Activated CD4-positive, alpha-beta T cell treated with anti-CD3 and anti-CD28 coated beads, Interleukin-2, amount 50 U/mL, for 48 hours (primary cell): Measurements from ENCODE around the gene MXRA7.
A peak's percentile ranks its signal among the peaks of the same experiment; 100 is the strongest.

Experiments used
- DNase-seq, 2 experiments: peaks; one replicate each; pipeline ENCODE4 v3.0.0-alpha.2; 2020

MXRA7 gene

GRCh38 chr17:76672892-76673291 lies 37.9 kb downstream of the MXRA7 start:
- no peak for DNase-seq

- no peak for DNase-seq
These were observed 38.4 kb downstream of the MXRA7 start for GRCh38 chr17:76672270-76672851.

- DNase-seq = no peak
These were observed 38.9 kb downstream of the MXRA7 start for GRCh38 chr17:76671912-76672262.

GRCh38 chr17:76671123-76671911 lies 39.4 kb downstream of the MXRA7 start:
- DNase-seq = peak; percentile 99

GRCh38 chr17:76670718-76671122 lies 40.0 kb downstream of the MXRA7 start:
- no peak for DNase-seq

- DNase-seq = no peak
These were observed 40.6 kb downstream of the MXRA7 start for GRCh38 chr17:76670020-76670717.

- no peak for DNase-seq
These were observed 42.8 kb downstream of the MXRA7 start for GRCh38 chr17:76667786-76668453.

- DNase-seq = no peak
These were observed 43.3 kb downstream of the MXRA7 start for GRCh38 chr17:76667491-76667755.

- no peak for DNase-seq
These were observed 50.1 kb downstream of the MXRA7 start for GRCh38 chr17:76660656-76661042.

GRCh38 chr17:76659928-76660655 lies 50.7 kb downstream of the MXRA7 start:
- no peak for DNase-seq

- DNase-seq = no peak
These were observed 52.5 kb downstream of the MXRA7 start for GRCh38 chr17:76658242-76658662.

- no peak for DNase-seq
These were observed 53.1 kb downstream of the MXRA7 start for GRCh38 chr17:76657505-76658241.

- DNase-seq = no peak
These were observed 56.4 kb downstream of the MXRA7 start for GRCh38 chr17:76654408-76654807.

GRCh38 chr17:76650504-76650903 lies 60.3 kb downstream of the MXRA7 start:
- DNase-seq = no peak

- no peak for DNase-seq
These were observed 64.1 kb downstream of the MXRA7 start for GRCh38 chr17:76646712-76647111.

- no peak for DNase-seq
These were observed 65.3 kb downstream of the MXRA7 start for GRCh38 chr17:76645481-76645880.

- DNase-seq = no peak
These were observed 65.8 kb downstream of the MXRA7 start for GRCh38 chr17:76644995-76645394.

- peak; percentile 29 to 37 for DNase-seq
These were observed 67.1 kb downstream of the MXRA7 start, which contains the start of gene ST6GALNAC1 for GRCh38 chr17:76643553-76644148. TSS of gene ST6GALNAC1 (minus strand) at chr17:76643757. CDS start at chr17:76643638, 119 bp downstream.

GRCh38 chr17:76642994-76643393 lies 67.8 kb downstream of the MXRA7 start:
- DNase-seq = no peak

GRCh38 chr17:76642032-76642561 lies 68.7 kb downstream of the MXRA7 start:
- DNase-seq = no peak

GRCh38 chr17:76641501-76641900 lies 69.3 kb downstream of the MXRA7 start:
- DNase-seq = no peak
